BE2C (cell line): ENCODE measurements around the gene NAV3.

ENCODE experiments used
- DNase-seq: peaks from one replicate; pipeline ENCODE4 v3.0.0-alpha.2; 2020
- H3K27me3 ChIP-seq: fragments of 250-450 bp; sonication (Bioruptor Pico); 2 replicates; pipeline ENCODE4 v1.5.1; 2020; ENCODE audit warnings: mild to moderate bottlenecking
- H3K36me3 ChIP-seq: fragments of 250-450 bp; sonication (Bioruptor Pico); 2 replicates; pipeline ENCODE4 v1.5.1; 2020; ENCODE audit warnings: mild to moderate bottlenecking
- H3K4me1 ChIP-seq: fragments of 250-450 bp; sonication (Bioruptor Pico); 2 replicates; pipeline ENCODE4 v1.5.1; 2020
- H3K4me3 ChIP-seq: 2 replicates; pipeline ENCODE4 v1.5.1; 2011; ENCODE audit warnings: low read depth, low read length
- H3K9me3 ChIP-seq: fragments of 250-450 bp; sonication (Bioruptor Pico); 2 replicates; pipeline ENCODE4 v1.5.1; 2020
- TF ChIP-seq, protein P1 (sequence below): IDR thresholded peaks from 2 replicates; pipeline ENCODE4 v1.5.1; 2012; ENCODE audit warnings: mild to moderate bottlenecking, low read depth, low read length

Gene NAV3

DNA sequence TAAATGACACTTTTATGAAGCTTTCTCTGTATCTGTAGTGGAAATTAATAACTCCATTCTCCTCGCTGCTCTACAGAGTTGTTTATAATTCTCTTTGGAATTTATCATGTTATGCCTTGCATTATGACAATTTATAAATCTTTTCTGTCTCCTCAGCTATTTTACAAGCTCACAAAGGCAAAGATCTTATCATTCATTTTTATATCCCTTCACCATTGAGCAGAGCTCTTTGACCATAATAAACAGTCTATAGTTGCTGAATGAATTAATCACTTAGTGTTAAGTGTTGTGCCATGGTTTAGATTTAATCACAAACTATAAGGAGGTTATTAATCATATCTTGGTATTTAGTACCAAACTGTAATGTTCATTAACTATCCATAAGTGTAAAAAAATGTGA, 126.4 kb downstream of the NAV3 start:
- no peaks in the 10 kb centered on the region for H3K36me3 ChIP-seq
- H3K9me3 ChIP-seq: no peaks in the 10 kb centered on the region
- H3K27me3 ChIP-seq: no peaks in the 10 kb centered on the region

DNA sequence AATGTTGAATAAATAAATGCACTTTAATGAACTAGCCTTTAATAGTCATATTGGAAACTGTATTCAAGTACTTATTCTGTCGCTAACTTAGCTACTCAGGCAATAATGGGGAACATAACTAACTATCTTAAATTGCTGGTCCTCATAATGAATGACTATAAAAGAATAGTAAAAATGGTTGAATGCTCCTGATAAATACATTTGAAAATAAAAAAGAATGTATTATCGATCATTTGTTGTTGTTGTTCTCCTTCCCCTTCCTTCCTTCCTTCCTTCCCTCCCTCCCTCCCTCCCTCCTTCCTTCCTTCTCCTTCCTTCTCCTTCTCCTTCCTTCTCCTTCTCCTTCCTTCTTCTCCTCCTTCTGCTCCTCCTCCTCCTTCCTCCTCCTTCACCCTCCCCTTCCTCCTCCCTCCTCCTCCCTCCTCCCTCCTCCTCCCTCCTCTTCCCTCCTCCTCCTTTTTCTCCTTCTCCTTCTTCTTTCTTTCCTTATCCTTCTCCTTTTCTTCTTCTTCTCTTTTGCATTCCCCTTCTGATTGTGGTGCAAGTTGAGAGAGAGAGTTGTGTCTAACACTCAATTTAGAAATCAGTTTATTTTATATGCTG, 133.0 kb downstream of the NAV3 start:
- no peaks in the 10 kb centered on the region for H3K27me3 ChIP-seq
- H3K9me3 ChIP-seq: no peaks in the 10 kb centered on the region
- H3K36me3 ChIP-seq: no peaks in the 10 kb centered on the region
- no peak overlapping the region for H3K4me3 ChIP-seq
- no peaks in the 10 kb centered on the region for H3K4me1 ChIP-seq
- TF ChIP-seq, protein P1, sequence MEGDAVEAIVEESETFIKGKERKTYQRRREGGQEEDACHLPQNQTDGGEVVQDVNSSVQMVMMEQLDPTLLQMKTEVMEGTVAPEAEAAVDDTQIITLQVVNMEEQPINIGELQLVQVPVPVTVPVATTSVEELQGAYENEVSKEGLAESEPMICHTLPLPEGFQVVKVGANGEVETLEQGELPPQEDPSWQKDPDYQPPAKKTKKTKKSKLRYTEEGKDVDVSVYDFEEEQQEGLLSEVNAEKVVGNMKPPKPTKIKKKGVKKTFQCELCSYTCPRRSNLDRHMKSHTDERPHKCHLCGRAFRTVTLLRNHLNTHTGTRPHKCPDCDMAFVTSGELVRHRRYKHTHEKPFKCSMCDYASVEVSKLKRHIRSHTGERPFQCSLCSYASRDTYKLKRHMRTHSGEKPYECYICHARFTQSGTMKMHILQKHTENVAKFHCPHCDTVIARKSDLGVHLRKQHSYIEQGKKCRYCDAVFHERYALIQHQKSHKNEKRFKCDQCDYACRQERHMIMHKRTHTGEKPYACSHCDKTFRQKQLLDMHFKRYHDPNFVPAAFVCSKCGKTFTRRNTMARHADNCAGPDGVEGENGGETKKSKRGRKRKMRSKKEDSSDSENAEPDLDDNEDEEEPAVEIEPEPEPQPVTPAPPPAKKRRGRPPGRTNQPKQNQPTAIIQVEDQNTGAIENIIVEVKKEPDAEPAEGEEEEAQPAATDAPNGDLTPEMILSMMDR: no peak
- DNase-seq: no peak

More for the DNA sequence above, 126.4 kb downstream of the NAV3 start:
- no peak overlapping the region for H3K4me3 ChIP-seq
- H3K4me1 ChIP-seq: no peaks in the 10 kb centered on the region
- TF ChIP-seq, protein P1: no peak
- DNase-seq: no peak

DNA sequence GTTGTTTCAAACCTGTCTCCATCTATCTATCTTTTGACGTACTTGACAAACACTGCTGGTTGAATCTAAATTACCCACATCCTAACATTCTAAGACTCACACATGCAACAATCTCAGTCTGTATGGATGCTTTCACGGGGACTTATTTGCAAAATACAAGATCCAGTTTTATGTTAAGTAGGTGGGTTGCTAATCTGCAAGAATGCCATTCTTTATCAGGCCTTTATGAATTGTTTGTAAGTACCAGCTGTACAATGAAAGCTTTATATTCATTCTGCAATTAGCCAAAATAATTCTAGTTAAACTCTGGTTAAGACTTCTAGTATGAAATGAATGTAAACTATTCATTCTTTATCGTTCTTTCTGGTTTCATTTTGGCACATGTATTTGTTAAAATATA, 135.1 kb downstream of the NAV3 start:
- Histone ChIP-seq H3K9me3 (no peaks in the 10 kb centered on the region), H3K36me3 (no peaks in the 10 kb centered on the region), H3K4me1 (no peaks in the 10 kb centered on the region), H3K27me3 (no peaks in the 10 kb centered on the region), H3K4me3 (no peak overlapping the region)
- TF ChIP-seq, protein P1: no peak
- no peak for DNase-seq

DNA sequence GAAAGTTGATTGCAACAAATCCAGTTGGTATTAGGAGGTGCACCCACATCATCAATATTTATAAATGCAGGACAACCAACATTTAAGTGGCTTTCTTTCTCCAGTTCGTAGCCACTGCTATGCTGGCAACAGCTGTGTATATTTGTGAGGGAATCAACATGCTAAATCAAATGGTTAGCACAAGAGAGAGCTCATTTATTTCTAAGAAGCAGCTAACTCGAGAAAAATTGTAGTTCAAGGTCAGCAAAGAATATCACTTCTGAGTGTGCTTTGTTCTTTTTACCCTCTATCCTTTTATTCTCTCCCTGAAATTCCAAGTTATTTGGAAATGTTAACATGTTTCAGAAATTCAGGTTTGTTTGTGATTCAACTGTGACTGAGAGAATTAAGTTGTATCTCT, 137.3 kb downstream of the NAV3 start:
- Histone ChIP-seq H3K36me3 (no peaks in the 10 kb centered on the region), H3K4me3 (no peak overlapping the region), H3K27me3 (peaks cover 2% of the 10 kb centered on the region; the same call in 1 of the 2 replicates), H3K9me3 (no peaks in the 10 kb centered on the region), H3K4me1 (no peaks in the 10 kb centered on the region)
- TF ChIP-seq, protein P1: no peak
- DNase-seq: no peak

DNA sequence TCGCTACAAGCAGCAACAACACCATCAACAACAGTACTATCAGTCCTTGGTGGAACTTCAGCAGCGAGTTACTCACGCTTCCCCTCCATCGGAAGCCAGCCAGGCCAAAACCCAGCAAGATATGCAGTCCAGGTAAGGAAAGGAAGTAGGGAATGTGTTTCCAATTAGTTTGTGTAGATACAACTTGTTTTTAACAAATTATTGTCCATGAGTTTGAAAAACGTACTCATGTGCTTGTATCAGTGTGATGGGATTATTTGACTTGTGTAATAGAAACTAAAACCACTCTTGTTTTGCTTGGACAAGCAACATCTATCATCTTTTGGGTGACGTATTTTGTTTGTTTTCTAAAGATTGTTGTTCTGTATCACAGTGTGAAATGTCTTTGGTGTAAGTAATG, 137.9 kb downstream of the NAV3 start:
- no peaks in the 10 kb centered on the region for H3K9me3 ChIP-seq
- no peak overlapping the region for H3K4me3 ChIP-seq
- no peak for DNase-seq
- H3K4me1 ChIP-seq: no peaks in the 10 kb centered on the region
- no peaks in the 10 kb centered on the region for H3K36me3 ChIP-seq
- H3K27me3 ChIP-seq: peaks cover 5% of the 10 kb centered on the region; the same call in 1 of the 2 replicates
- TF ChIP-seq, protein P1: no peak

DNA sequence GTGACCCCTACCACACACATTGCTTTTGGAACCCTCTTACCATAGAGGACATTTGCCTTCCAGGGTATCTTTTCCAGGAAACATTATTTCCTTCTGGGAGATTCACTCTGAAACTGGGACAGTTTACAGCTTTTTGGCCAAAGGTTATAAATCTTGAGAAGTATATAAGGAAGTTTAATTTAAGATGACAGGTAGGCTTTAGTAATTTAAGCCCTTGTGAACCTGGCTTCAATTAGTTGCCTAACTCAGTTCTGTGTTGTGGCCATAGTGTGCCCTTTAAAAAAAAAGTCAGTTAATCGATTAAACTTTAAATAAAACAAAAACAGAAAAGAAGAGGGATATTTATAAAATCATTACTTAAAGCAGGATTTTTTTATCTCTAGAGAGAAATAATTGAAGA, 142.9 kb downstream of the NAV3 start:
- Histone ChIP-seq H3K4me3 (no peak overlapping the region), H3K36me3 (no peaks in the 10 kb centered on the region), H3K4me1 (no peaks in the 10 kb centered on the region), H3K27me3 (peaks cover 9% of the 10 kb centered on the region; the same call in 1 of the 2 replicates), H3K9me3 (no peaks in the 10 kb centered on the region)
- DNase-seq: no peak
- TF ChIP-seq, protein P1: no peak
